Measurements from ENCODE around the gene ZNF41.

The ZNF41 gene

GRCh38 chrX:47456080-47456479, 26.9 kb downstream of the ZNF41 start:
- Histone ChIP-seq H3K36me3 (ENCODE audit: control insufficient read depth in 1 of 2, insufficient read depth in 2 of 2, low read length in 2 of 2) (peaks cover 12 to 23% of the 10 kb centered on the region in 2 donors), H3K27me3 (ENCODE audit: control insufficient read depth in 1 of 2, insufficient read depth in 2 of 2, low read length in 2 of 2) (no peaks in the 10 kb centered on the region), H3K4me3 (ENCODE audit: low read depth in 1 of 2, low read length in 2 of 2) (no peak overlapping the region), H3K27ac (ENCODE audit: low read depth, low read length) (no peak overlapping the region), H3K4me1 (ENCODE audit: control insufficient read depth in 1 of 2, insufficient read depth in 2 of 2, low read length in 2 of 2) (no peaks in the 10 kb centered on the region), H3K9ac (ENCODE audit: low read depth in 1 of 2, low read length in 2 of 2) (no peak overlapping the region), H3K9me3 (ENCODE audit: control insufficient read depth in 1 of 2, low read length in 2 of 2) (no peaks in the 10 kb centered on the region)

- Histone ChIP-seq H3K27me3 (ENCODE audit: control insufficient read depth in 1 of 2, insufficient read depth in 2 of 2, low read length in 2 of 2) (no peaks in the 10 kb centered on the region), H3K9ac (ENCODE audit: low read depth in 1 of 2, low read length in 2 of 2) (no peak overlapping the region), H3K4me1 (ENCODE audit: control insufficient read depth in 1 of 2, insufficient read depth in 2 of 2, low read length in 2 of 2) (no peaks in the 10 kb centered on the region), H3K4me3 (ENCODE audit: low read depth in 1 of 2, low read length in 2 of 2) (no peak overlapping the region), H3K9me3 (ENCODE audit: control insufficient read depth in 1 of 2, low read length in 2 of 2) (peaks cover 16 to 32% of the 10 kb centered on the region in 2 donors), H3K27ac (ENCODE audit: low read depth, low read length) (no peak overlapping the region), H3K36me3 (ENCODE audit: control insufficient read depth in 1 of 2, insufficient read depth in 2 of 2, low read length in 2 of 2) (peaks cover 31 to 58% of the 10 kb centered on the region in 2 donors)
Observed at GRCh38 chrX:47452112-47452511, 30.9 kb downstream of the ZNF41 start.

- H3K27me3 ChIP-seq (ENCODE audit: control insufficient read depth in 1 of 2, insufficient read depth in 2 of 2, low read length in 2 of 2) = no peaks in the 10 kb centered on the region
Observed at GRCh38 chrX:47448165-47448806, 34.7 kb downstream of the ZNF41 start.

GRCh38 chrX:47447607-47448006, 35.4 kb downstream of the ZNF41 start:
- H3K9me3 ChIP-seq (ENCODE audit: control insufficient read depth in 1 of 2, low read length in 2 of 2) = peaks cover 20 to 37% of the 10 kb centered on the region in 2 donors
- H3K27ac ChIP-seq (ENCODE audit: low read depth, low read length) = no peak overlapping the region
- no peak overlapping the region for H3K4me3 ChIP-seq (ENCODE audit: low read depth in 1 of 2, low read length in 2 of 2)
- H3K4me1 ChIP-seq (ENCODE audit: control insufficient read depth in 1 of 2, insufficient read depth in 2 of 2, low read length in 2 of 2) = no peaks in the 10 kb centered on the region
- H3K9ac ChIP-seq (ENCODE audit: low read depth in 1 of 2, low read length in 2 of 2) = no peak overlapping the region
- H3K27me3 ChIP-seq (ENCODE audit: control insufficient read depth in 1 of 2, insufficient read depth in 2 of 2, low read length in 2 of 2) = no peaks in the 10 kb centered on the region
- H3K36me3 ChIP-seq (ENCODE audit: control insufficient read depth in 1 of 2, insufficient read depth in 2 of 2, low read length in 2 of 2) = peaks cover 25 to 43% of the 10 kb centered on the region in 2 donors

More at GRCh38 chrX:47448165-47448806, 34.7 kb downstream of the ZNF41 start:
- H3K4me1 ChIP-seq (ENCODE audit: control insufficient read depth in 1 of 2, insufficient read depth in 2 of 2, low read length in 2 of 2) = no peaks in the 10 kb centered on the region
- no peak overlapping the region for H3K9ac ChIP-seq (ENCODE audit: low read depth in 1 of 2, low read length in 2 of 2)
- H3K4me3 ChIP-seq (ENCODE audit: low read depth in 1 of 2, low read length in 2 of 2) = no peak overlapping the region
- H3K27ac ChIP-seq (ENCODE audit: low read depth, low read length) = no peak overlapping the region
- H3K36me3 ChIP-seq (ENCODE audit: control insufficient read depth in 1 of 2, insufficient read depth in 2 of 2, low read length in 2 of 2) = peaks cover 25 to 43% of the 10 kb centered on the region in 2 donors
- H3K9me3 ChIP-seq (ENCODE audit: control insufficient read depth in 1 of 2, low read length in 2 of 2) = peaks cover 20 to 37% of the 10 kb centered on the region in 2 donors

GRCh38 chrX:47446971-47447370, 36.1 kb downstream of the ZNF41 start:
- Histone ChIP-seq H3K4me1 (ENCODE audit: control insufficient read depth in 1 of 2, insufficient read depth in 2 of 2, low read length in 2 of 2) (no peaks in the 10 kb centered on the region), H3K9ac (ENCODE audit: low read depth in 1 of 2, low read length in 2 of 2) (no peak overlapping the region), H3K27ac (ENCODE audit: low read depth, low read length) (no peak overlapping the region), H3K36me3 (ENCODE audit: control insufficient read depth in 1 of 2, insufficient read depth in 2 of 2, low read length in 2 of 2) (peaks cover 20 to 37% of the 10 kb centered on the region in 2 donors), H3K4me3 (ENCODE audit: low read depth in 1 of 2, low read length in 2 of 2) (no peak overlapping the region), H3K27me3 (ENCODE audit: control insufficient read depth in 1 of 2, insufficient read depth in 2 of 2, low read length in 2 of 2) (no peaks in the 10 kb centered on the region), H3K9me3 (ENCODE audit: control insufficient read depth in 1 of 2, low read length in 2 of 2) (peaks cover 20 to 37% of the 10 kb centered on the region in 2 donors)

- Histone ChIP-seq H3K27me3 (ENCODE audit: control insufficient read depth in 1 of 2, insufficient read depth in 2 of 2, low read length in 2 of 2) (no peaks in the 10 kb centered on the region), H3K27ac (ENCODE audit: low read depth, low read length) (no peak overlapping the region), H3K4me1 (ENCODE audit: control insufficient read depth in 1 of 2, insufficient read depth in 2 of 2, low read length in 2 of 2) (no peaks in the 10 kb centered on the region), H3K36me3 (ENCODE audit: control insufficient read depth in 1 of 2, insufficient read depth in 2 of 2, low read length in 2 of 2) (peaks cover 19 to 35% of the 10 kb centered on the region in 2 donors), H3K9ac (ENCODE audit: low read depth in 1 of 2, low read length in 2 of 2) (no peak overlapping the region), H3K9me3 (ENCODE audit: control insufficient read depth in 1 of 2, low read length in 2 of 2) (peaks cover 20 to 37% of the 10 kb centered on the region in 2 donors), H3K4me3 (ENCODE audit: low read depth in 1 of 2, low read length in 2 of 2) (no peak overlapping the region)
Observed at GRCh38 chrX:47446431-47446830, 36.6 kb downstream of the ZNF41 start.

- Histone ChIP-seq H3K27ac (ENCODE audit: low read depth, low read length) (no peak overlapping the region), H3K36me3 (ENCODE audit: control insufficient read depth in 1 of 2, insufficient read depth in 2 of 2, low read length in 2 of 2) (no peaks in the 10 kb centered on the region), H3K27me3 (ENCODE audit: control insufficient read depth in 1 of 2, insufficient read depth in 2 of 2, low read length in 2 of 2) (no peaks in the 10 kb centered on the region), H3K4me1 (ENCODE audit: control insufficient read depth in 1 of 2, insufficient read depth in 2 of 2, low read length in 2 of 2) (no peaks in the 10 kb centered on the region), H3K4me3 (ENCODE audit: low read depth in 1 of 2, low read length in 2 of 2) (no peak overlapping the region), H3K9ac (ENCODE audit: low read depth in 1 of 2, low read length in 2 of 2) (no peak overlapping the region), H3K9me3 (ENCODE audit: control insufficient read depth in 1 of 2, low read length in 2 of 2) (no peaks in the 10 kb centered on the region)
Observed at GRCh38 chrX:47430925-47431324, 52.1 kb downstream of the ZNF41 start.

GRCh38 chrX:47422444-47422843, 60.6 kb downstream of the ZNF41 start:
- Histone ChIP-seq H3K36me3 (ENCODE audit: control insufficient read depth in 1 of 2, insufficient read depth in 2 of 2, low read length in 2 of 2) (no peaks in the 10 kb centered on the region), H3K27me3 (ENCODE audit: control insufficient read depth in 1 of 2, insufficient read depth in 2 of 2, low read length in 2 of 2) (no peaks in the 10 kb centered on the region), H3K9ac (ENCODE audit: low read depth in 1 of 2, low read length in 2 of 2) (no peak overlapping the region), H3K27ac (ENCODE audit: low read depth, low read length) (no peak overlapping the region), H3K9me3 (ENCODE audit: control insufficient read depth in 1 of 2, low read length in 2 of 2) (no peaks in the 10 kb centered on the region), H3K4me3 (ENCODE audit: low read depth in 1 of 2, low read length in 2 of 2) (no peak overlapping the region), H3K4me1 (ENCODE audit: control insufficient read depth in 1 of 2, insufficient read depth in 2 of 2, low read length in 2 of 2) (no peaks in the 10 kb centered on the region)

- Histone ChIP-seq H3K9ac (ENCODE audit: low read depth in 1 of 2, low read length in 2 of 2) (no peak overlapping the region), H3K4me1 (ENCODE audit: control insufficient read depth in 1 of 2, insufficient read depth in 2 of 2, low read length in 2 of 2) (no peaks in the 10 kb centered on the region), H3K9me3 (ENCODE audit: control insufficient read depth in 1 of 2, low read length in 2 of 2) (no peaks in the 10 kb centered on the region), H3K4me3 (ENCODE audit: low read depth in 1 of 2, low read length in 2 of 2) (no peak overlapping the region), H3K27me3 (ENCODE audit: control insufficient read depth in 1 of 2, insufficient read depth in 2 of 2, low read length in 2 of 2) (no peaks in the 10 kb centered on the region), H3K36me3 (ENCODE audit: control insufficient read depth in 1 of 2, insufficient read depth in 2 of 2, low read length in 2 of 2) (no peaks in the 10 kb centered on the region), H3K27ac (ENCODE audit: low read depth, low read length) (no peak overlapping the region)
Observed at GRCh38 chrX:47420962-47421361, 62.1 kb downstream of the ZNF41 start.

GRCh38 chrX:47420265-47420664, 62.8 kb downstream of the ZNF41 start:
- H3K27ac ChIP-seq (ENCODE audit: low read depth, low read length) = no peak overlapping the region
- no peaks in the 10 kb centered on the region for H3K36me3 ChIP-seq (ENCODE audit: control insufficient read depth in 1 of 2, insufficient read depth in 2 of 2, low read length in 2 of 2)
- no peak overlapping the region for H3K9ac ChIP-seq (ENCODE audit: low read depth in 1 of 2, low read length in 2 of 2)
- no peaks in the 10 kb centered on the region for H3K4me1 ChIP-seq (ENCODE audit: control insufficient read depth in 1 of 2, insufficient read depth in 2 of 2, low read length in 2 of 2)
- no peaks in the 10 kb centered on the region for H3K27me3 ChIP-seq (ENCODE audit: control insufficient read depth in 1 of 2, insufficient read depth in 2 of 2, low read length in 2 of 2)
- no peaks in the 10 kb centered on the region for H3K9me3 ChIP-seq (ENCODE audit: control insufficient read depth in 1 of 2, low read length in 2 of 2)
- no peak overlapping the region for H3K4me3 ChIP-seq (ENCODE audit: low read depth in 1 of 2, low read length in 2 of 2)
